HCT116 (cell line): ENCODE measurements around the gene KCNMB2. TPM values are rescaled to one million over a fixed set of nuclear protein-coding genes. Genes with fewer than 3 reads are reported as not detected.

Experiments used
- ATAC-seq: fragments of 200-7000 bp; cut with Tn5 transposase; 2 replicates; pipeline ENCODE4 v1.9.1; 2020; ENCODE audit warnings: mild to moderate bottlenecking, moderate library complexity
- BruUV-seq: library from RNA; stranded (reverse); fragments of 400-500 nt; replicated peaks from 2 replicates; lab custom pipeline; 2021; lab: Mats Ljungman, UMichigan
- CTCF ChIA-PET: fragments of 300-600 bp; sonication (Branson Sonifier 250); formaldehyde crosslinking; loops from one replicate; lab custom pipeline; 2021; ENCODE audit warnings: antibody characterized with exemption; lab: Charles Lee
- POLR2A ChIA-PET: fragments of 300-600, 350-600 bp; sonication (Branson Sonifier 250); formaldehyde crosslinking; loops from one replicate; lab custom pipeline; 2021; ENCODE audit warnings: antibody characterized with exemption; lab: Charles Lee
- RAD21 ChIA-PET, 2 experiments: fragments of 300-600 bp; sonication (Branson Sonifier 250); formaldehyde crosslinking; loops; one replicate each; lab custom pipeline; 2023; ENCODE audit warnings: low total read pairs in 2 of 2; ENCODE audit not compliant: uncharacterized antibody in 2 of 2, unreplicated experiment in 2 of 2, low non-redundant PET in 1 of 2; lab: Charles Lee
- DNase-seq: peaks from one replicate; pipeline ENCODE4 v3.0.0-alpha.2; 2010; ENCODE audit warnings: low read depth, low spot score
- H2AFZ ChIP-seq: fragments of 200-600 bp; shearing (Covaris generic), sonication (generic); 2 replicates; pipeline ENCODE4 v1.6.1; 2017; ENCODE audit warnings: low read depth, mixed run types, mixed read lengths, antibody characterized with exemption, low read length; ENCODE audit not compliant: poor library complexity, severe bottlenecking
- H3K27ac ChIP-seq: 2 replicates; pipeline ENCODE4 v1.5.1; 2012; ENCODE audit warnings: low read depth, low read length
- H3K27me3 ChIP-seq: fragments of 200-600 bp; sonication (generic); 2 replicates; pipeline ENCODE4 v1.6.1; 2016; ENCODE audit warnings: mixed run types, low read length, mixed read lengths; ENCODE audit not compliant: insufficient read depth
- H3K36me3 ChIP-seq, 2 experiments: fragments of 200-500 bp in 1 of 2; fragments of 200-600 bp in 1 of 2; sonication (Bioruptor generic) in 1 of 2; sonication (generic) in 1 of 2; 2 replicates each; pipeline versions ENCODE4 v1.5.1 to v1.6.1; 2014 to 2016; ENCODE audit warnings: low read length in 2 of 2, inconsistent platforms in 1 of 2, mixed read lengths in 1 of 2, mixed run types in 1 of 2; ENCODE audit not compliant: insufficient read depth in 2 of 2, control insufficient read depth in 1 of 2
- H3K4me1 ChIP-seq, 2 experiments: fragments of 200-600 bp in 1 of 2; sonication (generic) in 1 of 2; 2 replicates each; pipeline versions ENCODE4 v1.5.1 to v1.6.1; 2012 to 2017; ENCODE audit warnings: low read length in 2 of 2, inconsistent platforms in 1 of 2, mild to moderate bottlenecking in 1 of 2, mixed read lengths in 1 of 2, mixed run types in 1 of 2, moderate library complexity in 1 of 2; ENCODE audit not compliant: insufficient read depth in 2 of 2, control insufficient read depth in 1 of 2
- H3K4me2 ChIP-seq: fragments of 200-600 bp; sonication (generic); 2 replicates; pipeline ENCODE4 v1.6.1; 2017; ENCODE audit warnings: mixed run types, low read length, mixed read lengths
- H3K4me3 ChIP-seq, 2 experiments: fragments of 200-600 bp in 1 of 2; sonication (generic) in 1 of 2; replicated peaks in 1 of 2; 2 replicates each; pipeline ENCODE4 v1.5.1; 2011 to 2016; ENCODE audit warnings: low read length in 2 of 2, control low read depth in 1 of 2, low read depth in 1 of 2, mild to moderate bottlenecking in 1 of 2, mixed read lengths in 1 of 2, mixed run types in 1 of 2
- H3K79me2 ChIP-seq: fragments of 200-600 bp; sonication (generic); 2 replicates; pipeline ENCODE4 v1.6.1; 2017; ENCODE audit warnings: mild to moderate bottlenecking, mixed run types, low read length, moderate library complexity, mixed read lengths; ENCODE audit not compliant: insufficient read depth
- H3K9ac ChIP-seq: fragments of 200-600 bp; sonication (generic); 2 replicates; pipeline ENCODE4 v1.6.1; 2016; ENCODE audit warnings: low read length, mixed read lengths
- H3K9me2 ChIP-seq: fragments of 200-600 bp; sonication (generic), shearing (Covaris generic); 2 replicates; pipeline ENCODE4 v1.6.1; 2017; ENCODE audit warnings: mixed run types, mild to moderate bottlenecking, moderate library complexity; ENCODE audit not compliant: insufficient read depth
- H3K9me3 ChIP-seq, 2 experiments: fragments of 200-500 bp in 1 of 2; fragments of 200-600 bp in 1 of 2; sonication (Bioruptor generic) in 1 of 2; sonication (generic) in 1 of 2; 2 replicates each; pipeline ENCODE4 v1.6.1; 2014 to 2017; ENCODE audit warnings: low read length in 2 of 2, mixed read lengths in 2 of 2, inconsistent platforms in 1 of 2, low read depth in 1 of 2, mild to moderate bottlenecking in 1 of 2, mixed run types in 1 of 2, moderate library complexity in 1 of 2; ENCODE audit not compliant: control insufficient read depth in 1 of 2, insufficient read depth in 1 of 2
- H4K20me1 ChIP-seq: fragments of 200-600 bp; sonication (generic), shearing (Covaris generic); 2 replicates; pipeline ENCODE4 v1.6.1; 2017; ENCODE audit warnings: mixed run types, mild to moderate bottlenecking, moderate library complexity; ENCODE audit not compliant: insufficient read depth
- CEBPB ChIP-seq: IDR thresholded peaks from 2 replicates; pipeline ENCODE4 v1.6.1; 2012; ENCODE audit warnings: low read depth
- EGR1 ChIP-seq: IDR thresholded peaks from 2 replicates; pipeline ENCODE4 v1.6.1; 2012; ENCODE audit warnings: low read depth
- FOSL1 ChIP-seq: IDR thresholded peaks from 2 replicates; pipeline ENCODE4 v1.6.1; 2012; ENCODE audit warnings: low read depth
- JUND ChIP-seq: IDR thresholded peaks from 2 replicates; pipeline ENCODE4 v1.6.1; 2012
- POLR2AphosphoS5 ChIP-seq: IDR thresholded peaks from 2 replicates; pipeline ENCODE4 v1.6.1; 2011; ENCODE audit warnings: mild to moderate bottlenecking, low read depth, low read length, moderate library complexity
- SP1 ChIP-seq: IDR thresholded peaks from 2 replicates; pipeline ENCODE4 v1.6.1; 2012; ENCODE audit warnings: low read depth
- SRF ChIP-seq: IDR thresholded peaks from 2 replicates; pipeline ENCODE4 v1.6.1; 2012; ENCODE audit warnings: low read depth
- YY1 ChIP-seq: IDR thresholded peaks from 2 replicates; pipeline ENCODE4 v1.6.1; 2011; ENCODE audit warnings: low read length, low read depth, moderate library complexity, mild to moderate bottlenecking; ENCODE audit not compliant: insufficient replicate concordance; ENCODE audit errors: extremely low read depth
- intact Hi-C: fragments of 100-400 bp; cut with micrococcal nuclease; formaldehyde crosslinking; loops from 2 replicates; pipeline ENCODE4 v1.10.0; 2022
- total RNA-seq: library from RNA; stranded (reverse); gene quantifications from one replicate; pipeline ENCODE4 v1.2.1, GENCODE V29; 2021; ENCODE audit not compliant: unreplicated experiment
- TF ChIP-seq, protein P1 (sequence below), 3 experiments: fragments of 200-600 bp in 1 of 3; sonication (generic) in 1 of 3; IDR thresholded peaks in 2 of 3; conservative IDR thresholded peaks in 1 of 3; 2 replicates each; pipeline ENCODE4 v1.5.1; 2012 to 2017; ENCODE audit warnings: low read depth in 2 of 3, low read length in 2 of 3, antibody characterized with exemption in 1 of 3, borderline replicate concordance in 1 of 3, control low read depth in 1 of 3, mild to moderate bottlenecking in 1 of 3, mixed read lengths in 1 of 3, mixed run types in 1 of 3, moderate library complexity in 1 of 3; ENCODE audit not compliant: insufficient read depth in 1 of 3
- TF ChIP-seq, protein P2 (sequence below): IDR thresholded peaks from 2 replicates; pipeline ENCODE4 v1.6.1; 2011; ENCODE audit warnings: mild to moderate bottlenecking, low read length, moderate library complexity; ENCODE audit not compliant: insufficient replicate concordance; ENCODE audit errors: extremely low read depth
- TF ChIP-seq, protein P3 (sequence below): IDR thresholded peaks from 2 replicates; pipeline ENCODE4 v1.6.1; 2012

Gene KCNMB2
- total RNA-seq, 1 experiment from 2014 or later: not detected

DNA sequence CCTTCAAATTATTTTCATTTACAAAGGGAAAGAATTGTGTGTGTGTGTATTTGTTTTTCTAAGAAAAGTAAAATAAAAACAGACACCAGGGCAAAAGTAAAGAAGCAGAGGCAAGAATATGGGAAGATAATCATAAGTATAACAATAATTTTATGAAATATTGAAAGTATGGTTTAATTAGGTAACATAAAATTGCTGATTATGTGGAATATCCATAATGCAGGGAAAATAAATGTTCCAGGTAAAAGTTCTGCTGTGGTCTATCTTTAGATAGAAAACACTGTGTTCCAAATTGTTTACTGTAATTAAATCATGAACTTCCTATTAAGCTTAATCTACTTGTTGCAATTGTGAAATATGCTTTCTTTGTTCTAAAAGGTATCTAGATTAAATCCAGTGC is 25.7 kb upstream of the KCNMB2 start:
- BruUV-seq: no TSS peak
- Histone ChIP-seq H3K4me1 (no peaks in the 10 kb centered on the region), H3K4me3 (no peak overlapping the region), H3K79me2 (no peaks in the 10 kb centered on the region), H3K9ac (no peak overlapping the region), H3K4me2 (no peak overlapping the region), H3K36me3 (no peaks in the 10 kb centered on the region), H3K9me2 (no peaks in the 10 kb centered on the region)
- intact Hi-C loops: no loop called here
- no peak for ATAC-seq
- TF ChIP-seq POLR2AphosphoS5: no peak
- TF ChIP-seq, protein P1, sequence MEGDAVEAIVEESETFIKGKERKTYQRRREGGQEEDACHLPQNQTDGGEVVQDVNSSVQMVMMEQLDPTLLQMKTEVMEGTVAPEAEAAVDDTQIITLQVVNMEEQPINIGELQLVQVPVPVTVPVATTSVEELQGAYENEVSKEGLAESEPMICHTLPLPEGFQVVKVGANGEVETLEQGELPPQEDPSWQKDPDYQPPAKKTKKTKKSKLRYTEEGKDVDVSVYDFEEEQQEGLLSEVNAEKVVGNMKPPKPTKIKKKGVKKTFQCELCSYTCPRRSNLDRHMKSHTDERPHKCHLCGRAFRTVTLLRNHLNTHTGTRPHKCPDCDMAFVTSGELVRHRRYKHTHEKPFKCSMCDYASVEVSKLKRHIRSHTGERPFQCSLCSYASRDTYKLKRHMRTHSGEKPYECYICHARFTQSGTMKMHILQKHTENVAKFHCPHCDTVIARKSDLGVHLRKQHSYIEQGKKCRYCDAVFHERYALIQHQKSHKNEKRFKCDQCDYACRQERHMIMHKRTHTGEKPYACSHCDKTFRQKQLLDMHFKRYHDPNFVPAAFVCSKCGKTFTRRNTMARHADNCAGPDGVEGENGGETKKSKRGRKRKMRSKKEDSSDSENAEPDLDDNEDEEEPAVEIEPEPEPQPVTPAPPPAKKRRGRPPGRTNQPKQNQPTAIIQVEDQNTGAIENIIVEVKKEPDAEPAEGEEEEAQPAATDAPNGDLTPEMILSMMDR (IDR thresholded peaks at IDR 0.05 in 2 of 3, conservative IDR thresholded peaks at IDR 0.05 in 1 of 3; ENCODE audit: borderline replicate concordance in 1 of 3, insufficient read depth in 1 of 3, low read depth in 2 of 3, low read length in 2 of 3): no peak
- TF ChIP-seq EGR1: no peak
- TF ChIP-seq SRF: no peak
- no peak for TF ChIP-seq SP1
- no peak for TF ChIP-seq YY1
- TF ChIP-seq JUND: no peak
- TF ChIP-seq, protein P2, sequence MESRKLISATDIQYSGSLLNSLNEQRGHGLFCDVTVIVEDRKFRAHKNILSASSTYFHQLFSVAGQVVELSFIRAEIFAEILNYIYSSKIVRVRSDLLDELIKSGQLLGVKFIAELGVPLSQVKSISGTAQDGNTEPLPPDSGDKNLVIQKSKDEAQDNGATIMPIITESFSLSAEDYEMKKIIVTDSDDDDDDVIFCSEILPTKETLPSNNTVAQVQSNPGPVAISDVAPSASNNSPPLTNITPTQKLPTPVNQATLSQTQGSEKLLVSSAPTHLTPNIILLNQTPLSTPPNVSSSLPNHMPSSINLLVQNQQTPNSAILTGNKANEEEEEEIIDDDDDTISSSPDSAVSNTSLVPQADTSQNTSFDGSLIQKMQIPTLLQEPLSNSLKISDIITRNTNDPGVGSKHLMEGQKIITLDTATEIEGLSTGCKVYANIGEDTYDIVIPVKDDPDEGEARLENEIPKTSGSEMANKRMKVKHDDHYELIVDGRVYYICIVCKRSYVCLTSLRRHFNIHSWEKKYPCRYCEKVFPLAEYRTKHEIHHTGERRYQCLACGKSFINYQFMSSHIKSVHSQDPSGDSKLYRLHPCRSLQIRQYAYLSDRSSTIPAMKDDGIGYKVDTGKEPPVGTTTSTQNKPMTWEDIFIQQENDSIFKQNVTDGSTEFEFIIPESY: no peak
- TF ChIP-seq, protein P3, sequence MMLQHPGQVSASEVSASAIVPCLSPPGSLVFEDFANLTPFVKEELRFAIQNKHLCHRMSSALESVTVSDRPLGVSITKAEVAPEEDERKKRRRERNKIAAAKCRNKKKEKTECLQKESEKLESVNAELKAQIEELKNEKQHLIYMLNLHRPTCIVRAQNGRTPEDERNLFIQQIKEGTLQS: no peak
- TF ChIP-seq FOSL1: no peak
- TF ChIP-seq CEBPB: no peak
- TF ChIP-seq, all 23 proteins: peak for 0
- no peak for DNase-seq
- Histone ChIP-seq H3K27me3 (no peaks in the 10 kb centered on the region), H3K9me3 (no peaks in the 10 kb centered on the region), H2AFZ (no peak overlapping the region), H4K20me1 (no peaks in the 10 kb centered on the region), H3K27ac (no peak overlapping the region)
- ChIA-PET POLR2A (no interaction called here), CTCF (no interaction called here), RAD21 (no interaction called here)
